Measurements from ENCODE around the gene NFE2L2. TPM values are rescaled to one million over a fixed set of nuclear protein-coding genes. Genes with fewer than 3 reads are reported as not detected.

Gene NFE2L2
- total RNA-seq, 1 donor from 2014 or later = 89.3 TPM

DNA sequence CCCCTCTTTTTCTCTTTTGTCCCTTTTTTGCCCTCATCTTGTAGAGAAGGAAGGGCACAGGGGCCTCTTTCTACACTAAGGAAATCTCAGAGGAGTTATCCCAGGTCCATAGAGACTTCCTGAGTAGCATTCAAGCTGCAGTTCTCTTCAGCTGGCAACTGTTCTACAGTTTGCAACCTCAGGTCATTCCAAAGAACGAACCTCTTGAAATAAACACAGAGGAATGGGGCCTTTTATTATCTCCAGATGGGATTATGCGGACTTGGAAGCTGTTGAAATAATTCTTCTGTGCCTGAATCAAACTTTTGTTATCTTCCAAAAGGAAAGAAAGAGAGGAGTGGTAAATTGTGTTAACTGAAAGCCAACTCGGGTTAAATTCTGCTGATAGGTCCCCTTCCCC lies 31.0 kb upstream of the NFE2L2 start:
- no peaks in the 10 kb centered on the region for H3K27me3 Mint-ChIP-seq
- no peak overlapping the region for H3K4me3 Mint-ChIP-seq
- DNase-seq (no peak), ATAC-seq (ENCODE audit: low read depth) (no peak)
- no peak overlapping the region for H3K27ac Mint-ChIP-seq
- no peak for TF ChIP-seq CTCF (IDR thresholded peaks at IDR 0.05)
- H3K36me3 Mint-ChIP-seq (ENCODE audit: low read depth) = no peaks in the 10 kb centered on the region
- CTCF ChIA-PET = interaction anchor here (1.4 to 6.0 kb wide), 7 partner anchors 9 to 134 kb away, joined by 3 to 103 read pairs (median 8); partner anchors contain the start of gene NFE2L2
- intact Hi-C loops (cut with micrococcal nuclease) = loop anchor here (5.0 kb wide), 1 partner anchor 37 kb away; no protein-coding TSS in a partner anchor
- no peaks in the 10 kb centered on the region for H3K9me3 Mint-ChIP-seq
- POLR2A ChIA-PET = interaction anchor here (1.2 to 3.3 kb wide), 3 partner anchors 31 to 131 kb away, joined by 3 to 43 read pairs (median 11); partner anchors contain the start of gene NFE2L2
- peaks cover 5% of the 10 kb centered on the region for H3K4me1 Mint-ChIP-seq

DNA sequence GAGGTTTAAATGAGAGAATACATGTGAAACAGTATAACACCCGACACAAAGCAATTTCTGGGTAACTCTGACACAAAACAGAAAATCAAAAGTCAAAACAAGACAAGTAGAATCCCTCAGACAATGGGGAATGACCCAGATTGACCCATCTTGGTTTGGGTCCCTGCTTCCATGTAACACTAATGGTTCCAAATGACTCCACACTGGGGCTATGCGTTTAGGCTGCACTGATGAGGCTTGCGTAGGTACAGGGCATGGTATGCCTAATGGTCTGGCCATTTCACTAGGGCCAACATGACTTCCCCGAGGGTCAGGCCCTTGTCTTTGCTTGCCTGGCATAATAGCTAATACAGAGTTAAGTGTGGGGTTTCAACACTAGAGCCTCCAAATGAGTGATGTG lies 27.2 kb upstream of the NFE2L2 start:
- H3K27ac Mint-ChIP-seq = no peak overlapping the region
- intact Hi-C loops (cut with micrococcal nuclease) = no loop called here
- POLR2A ChIA-PET = interaction anchor here (1.4 to 3.5 kb wide), 3 partner anchors 26 to 125 kb away, joined by 4 to 13 read pairs (median 9); partner anchors contain the start of gene NFE2L2
- H3K36me3 Mint-ChIP-seq (ENCODE audit: low read depth) = no peaks in the 10 kb centered on the region
- no peaks in the 10 kb centered on the region for H3K27me3 Mint-ChIP-seq
- H3K4me3 Mint-ChIP-seq = no peak overlapping the region
- no peak for ATAC-seq (ENCODE audit: low read depth)
- H3K9me3 Mint-ChIP-seq = no peaks in the 10 kb centered on the region
- TF ChIP-seq CTCF (IDR thresholded peaks at IDR 0.05) = no peak
- CTCF ChIA-PET = interaction anchor here (3.8 to 6.0 kb wide), 2 partner anchors 28 to 127 kb away, joined by 35 to 103 read pairs; partner anchors contain the start of gene NFE2L2
- no peak for DNase-seq
- H3K4me1 Mint-ChIP-seq = peaks cover 14% of the 10 kb centered on the region

GRCh38 chr2:177289824-177290628 lies 25.5 kb upstream of the NFE2L2 start:
- Mint-ChIP-seq H3K36me3 (ENCODE audit: low read depth) (no peaks in the 10 kb centered on the region), H3K9me3 (no peaks in the 10 kb centered on the region), H3K27ac (peak overlapping the region; percentile 20), H3K27me3 (no peaks in the 10 kb centered on the region), H3K4me1 (peaks cover 11% of the 10 kb centered on the region), H3K4me3 (peak overlapping the region; percentile 19)
- CTCF ChIA-PET = no interaction called here
- no peak for TF ChIP-seq CTCF (IDR thresholded peaks at IDR 0.05)
- DNase-seq (no peak), ATAC-seq (ENCODE audit: low read depth) (peak; percentile 85)
- POLR2A ChIA-PET = interaction anchor here (1.9 to 3.5 kb wide), 2 partner anchors 25 to 27 kb away, joined by 4 to 13 read pairs; partner anchors contain the start of gene NFE2L2
- intact Hi-C loops (cut with micrococcal nuclease) = loop anchor here (1.0 kb wide), 1 partner anchor 25 kb away; no protein-coding TSS in a partner anchor

- ChIA-PET POLR2A (no interaction called here), CTCF (interaction anchor here (1.8 kb wide), 1 partner anchor 123 kb away, joined by 6 read pairs; no protein-coding TSS in a partner anchor)
- DNase-seq (no peak), ATAC-seq (ENCODE audit: low read depth) (no peak)
- TF ChIP-seq CTCF (IDR thresholded peaks at IDR 0.05) = no peak
- Mint-ChIP-seq H3K4me3 (no peak overlapping the region), H3K27me3 (no peaks in the 10 kb centered on the region), H3K9me3 (no peaks in the 10 kb centered on the region), H3K36me3 (ENCODE audit: low read depth) (no peaks in the 10 kb centered on the region), H3K27ac (no peak overlapping the region), H3K4me1 (peaks cover 20% of the 10 kb centered on the region)
- intact Hi-C loops (cut with micrococcal nuclease) = no loop called here
Observed at GRCh38 chr2:177287814-177288213, 23.3 kb upstream of the NFE2L2 start.
